NCI-H2081 treated with DMSO at 0.1 percent for 48 hours (cell line): ENCODE measurements around the gene SLC6A1.

Experiments used
- DNase-seq: peaks from one replicate; lab custom pipeline; 2025; lab: John Stamatoyannopoulos, UW

The SLC6A1 gene

DNA sequence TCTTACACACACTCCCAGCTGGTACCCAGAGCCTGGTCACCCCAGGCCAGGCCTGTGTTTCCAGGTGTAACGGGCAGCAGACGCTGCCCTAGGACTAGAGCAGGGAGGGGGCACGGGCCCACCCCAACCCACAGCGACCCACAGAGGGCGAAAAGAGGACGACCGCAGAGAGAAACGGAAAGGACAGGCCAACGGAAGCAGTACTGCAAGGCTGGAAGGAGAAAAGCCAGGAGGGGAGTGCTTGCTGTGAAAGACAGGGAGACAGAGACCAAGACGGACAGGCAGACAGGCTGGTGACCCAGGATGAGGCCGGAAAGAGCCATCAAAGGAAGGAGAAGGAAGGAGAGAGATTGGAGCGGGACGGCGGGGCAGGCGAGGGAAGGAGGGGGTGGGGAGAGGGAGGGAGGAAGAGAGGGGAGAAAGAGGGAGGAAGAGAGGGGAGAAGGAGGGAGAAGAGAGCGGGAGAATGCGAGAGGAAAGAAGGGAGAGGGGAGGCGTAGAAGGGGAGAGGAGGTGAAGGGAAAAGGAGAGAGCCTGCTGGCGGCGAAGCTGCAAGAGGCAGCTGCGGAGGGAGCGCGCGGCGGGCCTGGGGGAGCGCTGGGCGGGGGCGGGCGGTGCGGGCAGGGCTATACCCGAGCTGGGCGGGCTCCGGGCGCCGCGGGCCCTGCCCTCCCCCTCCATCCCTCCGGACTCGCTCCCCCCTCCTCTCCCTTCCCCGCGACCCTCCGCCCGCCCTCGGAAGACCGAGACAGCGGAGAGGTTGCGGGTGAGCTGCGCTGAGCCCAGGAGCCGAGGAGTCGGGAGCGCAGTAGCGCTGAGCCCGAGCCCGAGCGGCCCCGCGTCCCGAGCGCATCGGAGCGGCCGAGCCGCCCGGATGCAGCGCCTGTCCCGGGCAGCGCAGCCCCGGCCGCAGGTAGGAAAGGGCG, at the start of gene SLC6A1:
SLC6A1 (plus strand) TSS at position 732 of the 926 bp plus-strand sequence. CDS start 24,464 bp downstream, outside the sequence.
- DNase-seq: no peak

- DNase-seq: no peak
Measured at GRCh38 chr3:10944866-10945265, 47.7 kb upstream of the SLC6A1 start.

- no peak for DNase-seq
Measured at GRCh38 chr3:10945683-10946287, 46.8 kb upstream of the SLC6A1 start.

DNA sequence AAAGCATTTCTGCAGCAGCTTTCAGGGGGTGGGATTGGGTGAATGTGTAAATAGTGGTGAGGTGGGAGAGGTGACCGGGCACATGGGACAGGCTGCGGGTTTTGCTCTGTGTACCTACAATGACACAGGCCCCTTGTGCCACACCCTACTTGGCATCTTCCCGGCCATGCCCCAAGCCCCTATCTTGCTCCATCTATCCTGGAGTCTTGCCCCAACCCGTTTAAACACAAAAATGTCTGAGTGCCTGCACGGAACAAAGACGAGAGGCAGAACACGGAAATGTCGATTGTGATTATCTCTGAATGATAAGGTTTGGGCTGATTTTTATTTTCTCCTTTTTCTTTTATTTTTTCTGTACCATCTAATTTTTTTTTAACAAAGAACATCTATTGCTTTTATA, 46.0 kb upstream of the SLC6A1 start:
- DNase-seq: no peak

GRCh38 chr3:10948326-10948725, 44.2 kb upstream of the SLC6A1 start:
- no peak for DNase-seq

DNA sequence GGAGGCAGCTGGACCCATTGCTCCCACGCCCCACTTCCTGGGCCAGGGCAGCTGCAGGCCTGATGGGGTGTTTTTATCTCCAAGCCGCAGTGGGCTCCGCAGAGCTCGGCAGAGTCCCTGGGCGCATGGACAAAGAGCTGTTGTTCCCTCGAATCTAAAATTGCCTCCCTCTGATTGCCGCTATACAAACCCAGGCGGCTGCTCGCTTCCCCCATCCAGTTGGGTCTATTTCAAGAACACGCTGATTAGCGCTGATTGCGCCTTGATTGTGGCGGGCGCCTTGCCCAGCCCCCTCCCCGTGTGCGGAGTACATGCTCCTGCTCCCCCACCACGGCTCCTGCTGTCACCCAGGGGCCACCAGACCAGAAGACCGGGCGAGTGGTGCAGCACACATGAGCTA, 43.4 kb upstream of the SLC6A1 start:
- DNase-seq: no peak

- DNase-seq: no peak
Measured at GRCh38 chr3:10950476-10951294, 41.9 kb upstream of the SLC6A1 start.

- no peak for DNase-seq
Measured at GRCh38 chr3:10951295-10951926, 41.1 kb upstream of the SLC6A1 start.

DNA sequence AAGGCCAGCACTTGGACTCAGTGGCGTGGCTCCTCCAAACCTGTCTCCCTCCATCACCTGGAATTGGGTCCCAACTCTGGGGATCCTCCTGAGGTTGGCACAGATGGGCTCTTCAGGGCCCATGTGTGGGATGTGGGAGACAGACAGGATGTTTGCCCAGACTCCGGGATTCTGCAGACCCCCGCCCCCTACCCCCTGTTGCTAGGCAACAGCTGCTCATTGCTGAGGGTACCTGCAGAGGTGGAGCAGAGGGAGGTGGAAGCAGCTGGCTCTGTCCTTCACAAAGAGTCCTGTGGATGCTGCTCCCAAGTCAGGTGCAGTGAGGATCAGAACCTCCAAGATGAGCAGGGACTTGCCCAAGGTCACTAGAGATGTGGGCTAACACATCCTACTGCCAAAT, 40.0 kb upstream of the SLC6A1 start:
- DNase-seq: no peak

DNA sequence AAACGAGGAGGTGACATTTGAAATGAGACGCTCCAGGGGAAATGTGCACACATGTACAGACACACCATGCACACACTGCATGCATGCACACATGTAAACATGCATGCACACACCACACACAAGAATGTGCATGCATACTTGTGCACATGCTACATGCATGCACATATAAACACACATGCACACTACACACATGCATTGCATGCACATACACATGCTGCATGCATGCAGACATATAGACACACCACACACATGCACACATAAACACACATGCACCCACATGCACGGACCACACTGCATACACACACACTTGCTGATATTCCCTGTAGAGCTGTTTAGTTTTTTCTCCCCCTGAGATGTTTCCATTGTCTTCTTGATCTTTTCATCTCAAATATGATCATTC, 37.8 kb upstream of the SLC6A1 start:
- DNase-seq: no peak

DNA sequence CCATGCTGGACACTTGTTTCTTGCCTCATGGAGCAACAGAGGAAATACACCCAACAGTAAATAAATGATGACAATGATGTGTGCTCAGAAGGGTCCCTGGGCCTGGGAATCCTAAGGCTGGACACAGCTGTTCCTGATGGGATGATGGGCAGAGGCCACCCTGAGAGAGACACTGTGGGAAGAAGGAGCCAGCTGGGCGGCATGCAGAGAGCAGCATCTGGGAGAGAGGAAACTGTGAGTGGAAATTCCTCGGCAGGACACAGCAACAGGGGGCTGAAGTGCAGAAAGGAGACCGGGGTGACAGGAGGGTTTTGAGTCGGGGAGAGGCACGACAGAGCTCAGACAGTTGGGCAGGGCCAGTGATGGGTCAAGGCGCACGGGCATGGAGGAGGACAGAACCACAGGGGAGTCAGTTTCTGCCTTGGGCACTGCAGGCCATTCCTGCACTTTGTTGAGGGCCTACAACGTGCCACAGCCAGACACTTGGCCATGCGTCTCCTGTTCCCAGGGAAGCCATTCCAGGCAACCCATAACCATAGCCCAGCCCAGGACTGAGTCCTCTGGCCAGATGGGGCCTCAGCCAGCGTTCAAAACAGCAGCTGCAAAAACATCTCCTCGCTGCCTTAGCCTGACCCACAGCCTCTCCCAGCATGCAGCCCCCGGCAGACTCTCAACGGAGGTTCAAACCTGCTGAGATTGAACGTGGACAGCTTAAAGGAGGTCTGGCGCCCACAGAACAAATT, 36.7 kb upstream of the SLC6A1 start:
- DNase-seq: no peak

GRCh38 chr3:10956531-10956930, 36.0 kb upstream of the SLC6A1 start:
- no peak for DNase-seq

DNA sequence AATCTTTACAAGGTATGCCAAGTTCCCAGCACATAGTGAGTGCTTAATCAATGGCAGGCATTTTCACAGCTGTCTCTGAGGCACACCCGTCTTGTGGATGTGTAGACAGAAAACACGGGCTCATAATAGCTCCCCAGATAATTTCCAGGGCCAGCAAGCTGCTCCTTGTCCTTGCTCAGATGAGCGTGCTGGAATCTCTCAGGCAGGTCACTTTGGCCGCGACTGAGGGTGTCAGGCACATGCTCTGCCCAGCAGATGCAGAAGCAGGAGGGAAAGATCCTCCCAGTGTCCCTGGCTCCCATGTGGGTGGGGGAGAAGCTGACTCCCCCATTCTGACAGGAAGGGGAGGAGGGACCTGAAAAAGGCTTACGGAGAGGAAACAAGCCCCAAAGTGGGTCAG, 35.6 kb upstream of the SLC6A1 start:
- no peak for DNase-seq

- DNase-seq: no peak
Measured at GRCh38 chr3:10957976-10958749, 34.4 kb upstream of the SLC6A1 start.

DNA sequence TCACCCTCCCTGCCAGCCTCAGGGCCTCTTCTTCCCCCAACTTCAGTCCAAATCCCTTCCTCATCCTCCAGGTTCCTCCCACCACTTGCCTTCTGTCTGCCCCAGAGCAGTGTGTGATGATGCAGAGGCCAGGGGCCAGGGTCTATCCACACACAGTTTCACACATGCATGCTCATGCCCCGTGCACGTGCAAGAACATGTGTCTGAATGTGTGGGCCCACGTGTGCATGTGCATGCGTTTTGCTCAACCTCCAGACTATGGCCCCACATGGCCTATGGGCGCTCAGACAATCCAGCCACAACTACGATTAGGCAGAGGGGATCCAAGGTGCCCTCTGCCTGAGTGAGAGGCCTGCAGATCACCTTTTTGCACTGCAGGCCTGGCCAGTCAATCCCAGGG, 32.3 kb upstream of the SLC6A1 start:
- no peak for DNase-seq

- no peak for DNase-seq
Measured at GRCh38 chr3:10961921-10962320, 30.6 kb upstream of the SLC6A1 start.

DNA sequence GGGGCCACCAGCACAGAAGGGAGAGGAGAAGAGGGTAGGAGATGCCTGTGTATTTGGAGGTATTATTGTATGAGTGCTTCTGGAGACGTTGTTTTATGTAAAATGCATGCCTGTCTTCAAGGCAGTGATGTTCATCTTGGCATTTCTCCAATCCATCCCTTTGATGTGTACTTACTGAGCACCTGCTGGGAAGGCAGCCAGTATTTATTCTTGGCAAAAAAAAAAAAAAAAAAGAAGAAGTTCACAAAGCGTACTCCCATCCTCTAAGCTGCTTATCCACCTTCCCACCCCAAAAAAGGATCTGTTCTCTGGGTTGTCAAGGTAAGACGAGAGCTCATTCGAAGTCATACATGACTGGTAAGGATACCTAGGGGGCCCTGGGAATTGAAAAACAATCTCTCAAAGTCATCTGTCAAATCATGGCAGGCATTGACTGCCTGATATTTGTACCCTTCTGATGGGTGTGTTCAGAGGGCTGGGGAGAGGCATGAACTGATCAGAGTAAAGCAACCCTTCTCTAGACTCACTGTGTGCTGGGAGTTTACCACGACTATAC, 30.0 kb upstream of the SLC6A1 start:
- no peak for DNase-seq

DNA sequence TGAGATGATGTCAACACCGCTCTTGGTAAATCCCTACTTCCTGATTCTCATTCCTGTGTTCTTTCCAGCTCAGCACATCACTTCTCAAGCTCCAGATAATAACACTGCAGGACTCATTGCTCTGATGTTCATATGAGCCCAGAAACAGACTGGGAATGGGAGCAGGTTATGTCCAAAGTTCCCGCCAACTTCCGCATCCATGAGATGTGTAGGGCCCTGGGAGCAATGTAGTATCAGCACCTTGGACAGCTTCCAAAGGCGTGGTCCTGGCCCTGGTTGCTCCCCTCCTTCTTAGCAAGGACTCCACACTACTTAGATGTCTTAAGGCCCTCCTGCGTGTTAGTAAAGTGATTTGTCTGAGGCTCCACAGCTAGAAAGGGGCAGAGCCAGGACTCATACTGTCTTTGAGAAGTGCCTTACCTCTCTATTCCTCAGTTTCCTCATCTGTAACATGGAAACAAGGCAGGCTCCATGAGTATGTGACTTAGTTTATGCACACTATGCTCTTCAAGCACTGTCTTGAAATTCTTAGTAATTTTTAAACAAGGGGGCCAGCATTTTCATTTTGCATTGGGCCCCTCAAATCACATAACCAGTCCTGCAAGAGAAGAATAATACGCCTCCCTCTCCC, 27.9 kb upstream of the SLC6A1 start:
- no peak for DNase-seq

DNA sequence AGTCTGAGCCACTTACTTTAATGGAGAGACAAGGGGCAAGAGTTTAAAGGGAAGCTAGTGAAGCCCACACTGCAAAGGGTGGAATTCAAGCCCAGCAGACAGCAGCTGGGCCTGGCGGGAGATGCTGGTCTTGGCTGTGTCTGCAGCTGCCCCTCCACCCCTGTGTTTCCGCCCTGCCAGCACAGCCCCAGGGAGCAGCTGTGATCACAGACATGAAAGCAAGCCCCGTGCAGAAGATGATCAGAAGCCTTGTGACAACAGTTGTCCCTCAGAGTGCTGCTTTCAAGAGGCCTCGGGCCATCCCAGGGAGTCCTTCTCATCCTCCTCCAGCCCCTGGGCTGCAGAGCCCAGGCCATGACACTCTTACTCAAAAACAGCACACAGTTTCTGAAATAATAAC, 24.1 kb upstream of the SLC6A1 start:
- DNase-seq: no peak
